Mucosa of rectum (tissue), 2 donors: Measurements from ENCODE around the gene VAV3.
"Not testable (repeated sequence)": the region's sequence is repeated elsewhere in the genome, so short reads cannot be mapped to it uniquely, and the experiment has no call there.

ENCODE experiments used
- H3K27ac ChIP-seq, 2 donors: one replicate each; pipeline ENCODE4 v1.7.0; 2013; ENCODE audit warnings: inconsistent platforms in 2 of 2, low read depth in 2 of 2, low read length in 2 of 2
- H3K27me3 ChIP-seq, 2 donors: one replicate each; pipeline ENCODE4 v1.7.0; 2013; ENCODE audit warnings: low read length in 2 of 2; ENCODE audit not compliant: control insufficient read depth in 2 of 2, insufficient read depth in 2 of 2
- H3K36me3 ChIP-seq, 2 donors: one replicate each; pipeline ENCODE4 v1.7.0; 2013; ENCODE audit warnings: low read length in 2 of 2; ENCODE audit not compliant: control insufficient read depth in 2 of 2, insufficient read depth in 2 of 2
- H3K4me1 ChIP-seq, 2 donors: one replicate each; pipeline ENCODE4 v1.7.0; 2013; ENCODE audit warnings: low read length in 2 of 2, mild to moderate bottlenecking in 1 of 2; ENCODE audit not compliant: control insufficient read depth in 2 of 2, insufficient read depth in 2 of 2
- H3K4me3 ChIP-seq, 2 donors: one replicate each; pipeline ENCODE4 v1.7.0; 2013; ENCODE audit warnings: low read length in 2 of 2
- H3K9ac ChIP-seq, 2 donors: one replicate each; pipeline ENCODE4 v1.7.0; 2013; ENCODE audit warnings: low read length in 2 of 2, low read depth in 1 of 2, mild to moderate bottlenecking in 1 of 2
- H3K9me3 ChIP-seq, 2 donors: one replicate each; pipeline ENCODE4 v1.7.0; 2013; ENCODE audit warnings: low read length in 2 of 2; ENCODE audit not compliant: control insufficient read depth in 2 of 2
- donor health status: healthy.
- donor health status: Normal muscosa, but diverticular disease.

Gene VAV3, protein sequence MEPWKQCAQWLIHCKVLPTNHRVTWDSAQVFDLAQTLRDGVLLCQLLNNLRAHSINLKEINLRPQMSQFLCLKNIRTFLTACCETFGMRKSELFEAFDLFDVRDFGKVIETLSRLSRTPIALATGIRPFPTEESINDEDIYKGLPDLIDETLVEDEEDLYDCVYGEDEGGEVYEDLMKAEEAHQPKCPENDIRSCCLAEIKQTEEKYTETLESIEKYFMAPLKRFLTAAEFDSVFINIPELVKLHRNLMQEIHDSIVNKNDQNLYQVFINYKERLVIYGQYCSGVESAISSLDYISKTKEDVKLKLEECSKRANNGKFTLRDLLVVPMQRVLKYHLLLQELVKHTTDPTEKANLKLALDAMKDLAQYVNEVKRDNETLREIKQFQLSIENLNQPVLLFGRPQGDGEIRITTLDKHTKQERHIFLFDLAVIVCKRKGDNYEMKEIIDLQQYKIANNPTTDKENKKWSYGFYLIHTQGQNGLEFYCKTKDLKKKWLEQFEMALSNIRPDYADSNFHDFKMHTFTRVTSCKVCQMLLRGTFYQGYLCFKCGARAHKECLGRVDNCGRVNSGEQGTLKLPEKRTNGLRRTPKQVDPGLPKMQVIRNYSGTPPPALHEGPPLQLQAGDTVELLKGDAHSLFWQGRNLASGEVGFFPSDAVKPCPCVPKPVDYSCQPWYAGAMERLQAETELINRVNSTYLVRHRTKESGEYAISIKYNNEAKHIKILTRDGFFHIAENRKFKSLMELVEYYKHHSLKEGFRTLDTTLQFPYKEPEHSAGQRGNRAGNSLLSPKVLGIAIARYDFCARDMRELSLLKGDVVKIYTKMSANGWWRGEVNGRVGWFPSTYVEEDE

DNA sequence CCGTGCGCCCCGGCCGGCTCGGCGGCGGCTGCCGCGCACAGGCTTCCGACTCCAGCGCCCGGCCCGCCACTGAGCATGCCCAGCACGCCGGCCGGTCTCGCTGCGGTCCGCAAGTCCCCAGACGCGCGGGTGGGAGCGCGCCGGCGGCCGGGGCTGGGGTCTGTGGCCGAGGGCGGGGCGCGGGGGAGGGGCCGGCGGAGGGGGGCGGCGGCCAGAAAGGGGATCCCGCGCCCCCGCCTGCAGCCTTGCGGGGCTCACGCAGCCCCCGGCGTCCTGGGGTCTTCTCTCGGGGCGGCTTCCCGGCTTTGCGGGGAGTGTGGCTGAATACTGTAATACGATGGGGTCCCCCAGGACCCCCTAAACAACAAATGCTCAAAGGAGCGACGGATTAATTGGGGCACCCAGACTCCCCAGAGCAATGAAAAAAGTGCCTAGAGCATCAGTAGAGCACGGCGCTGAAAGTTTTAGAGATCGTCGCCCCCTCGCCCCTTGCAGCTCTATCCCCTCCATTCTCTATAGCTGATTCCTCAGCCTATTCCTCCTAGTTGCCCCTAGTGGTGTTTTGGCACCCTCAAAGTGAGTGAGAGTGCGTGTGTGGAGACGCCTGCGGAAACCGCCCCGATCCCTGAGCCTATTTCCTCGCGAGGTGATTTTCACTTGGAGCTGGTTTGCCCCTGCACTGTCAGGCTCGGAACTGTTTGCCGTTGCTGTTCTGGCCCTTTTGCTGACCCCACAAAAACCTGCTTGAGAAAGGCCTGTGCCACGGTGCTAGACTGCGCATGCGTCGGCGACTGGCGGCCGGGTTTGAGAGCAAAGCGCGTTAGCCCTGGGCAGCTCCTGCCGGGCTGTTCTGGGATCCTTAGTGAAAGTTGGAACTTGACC, at the start of gene VAV3:
TSS of gene VAV3 (minus strand) at position 71 of the 882 bp plus-strand sequence. CDS start 311 bp downstream, outside the sequence.
- H3K9ac ChIP-seq: peak within 1 kb of the TSS; percentile 52 to 59
- no peaks in the 10 kb centered on the region for H3K36me3 ChIP-seq
- no peaks in the 10 kb centered on the region for H3K9me3 ChIP-seq
- peaks cover 4% of the 10 kb centered on the region in 2 donors for H3K4me1 ChIP-seq
- H3K4me3 ChIP-seq: peak within 1 kb of the TSS; percentile 67 to 83
- H3K27me3 ChIP-seq: peaks cover 8 to 13% of the 10 kb centered on the region in 2 donors
- peak within 1 kb of the TSS; percentile 30 to 75 for H3K27ac ChIP-seq

DNA sequence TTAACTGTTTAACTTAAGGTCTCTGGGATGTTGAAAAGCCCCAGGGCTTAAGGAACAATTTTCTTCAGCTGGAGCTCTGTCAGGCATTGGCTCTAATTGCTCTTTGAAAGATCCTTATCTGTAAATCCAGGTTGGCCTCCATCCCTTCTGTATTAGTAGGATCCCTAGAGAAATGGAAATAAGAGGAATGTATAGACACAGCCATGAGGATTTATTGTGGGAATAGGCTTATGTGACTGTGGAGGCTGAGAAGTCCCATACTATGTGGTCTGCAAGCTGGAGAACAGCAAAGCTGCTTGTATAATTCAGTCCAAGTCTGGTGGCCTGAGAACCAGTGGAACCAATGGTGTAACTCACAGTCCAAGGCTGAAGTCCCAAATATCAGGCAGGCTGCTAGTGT, 47.6 kb upstream of the VAV3 start:
- Histone ChIP-seq H3K4me1 (no peaks in the 10 kb centered on the region), H3K36me3 (no peaks in the 10 kb centered on the region), H3K4me3 (no peak overlapping the region), H3K27me3 (no peaks in the 10 kb centered on the region), H3K9me3 (no peaks in the 10 kb centered on the region), H3K27ac (no peak overlapping the region), H3K9ac (no peak overlapping the region)

DNA sequence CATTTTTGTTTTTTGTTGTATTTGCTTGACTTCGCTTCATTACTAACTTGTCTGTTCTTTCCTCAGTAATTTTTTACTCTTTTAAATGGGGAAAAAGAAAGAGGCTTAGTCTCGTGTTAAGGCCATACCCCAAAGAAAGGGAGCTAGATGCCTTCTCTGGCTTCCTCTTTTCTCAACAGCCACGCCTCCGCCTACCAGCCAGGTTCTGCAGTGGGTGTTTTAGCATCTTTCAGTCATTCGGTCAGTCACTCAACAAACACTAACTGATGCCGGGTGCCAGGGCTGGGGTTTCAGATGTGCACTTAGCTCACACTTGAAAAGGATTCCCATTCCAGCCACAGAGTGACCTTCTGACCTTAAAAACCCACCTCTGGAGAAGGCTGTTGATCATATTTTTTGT, 46.3 kb upstream of the VAV3 start:
- H3K9me3 ChIP-seq: no peaks in the 10 kb centered on the region
- no peaks in the 10 kb centered on the region for H3K36me3 ChIP-seq
- H3K27me3 ChIP-seq: no peaks in the 10 kb centered on the region
- H3K4me1 ChIP-seq: no peaks in the 10 kb centered on the region
- H3K9ac ChIP-seq: no peak overlapping the region
- no peak overlapping the region for H3K4me3 ChIP-seq
- no peak overlapping the region for H3K27ac ChIP-seq

DNA sequence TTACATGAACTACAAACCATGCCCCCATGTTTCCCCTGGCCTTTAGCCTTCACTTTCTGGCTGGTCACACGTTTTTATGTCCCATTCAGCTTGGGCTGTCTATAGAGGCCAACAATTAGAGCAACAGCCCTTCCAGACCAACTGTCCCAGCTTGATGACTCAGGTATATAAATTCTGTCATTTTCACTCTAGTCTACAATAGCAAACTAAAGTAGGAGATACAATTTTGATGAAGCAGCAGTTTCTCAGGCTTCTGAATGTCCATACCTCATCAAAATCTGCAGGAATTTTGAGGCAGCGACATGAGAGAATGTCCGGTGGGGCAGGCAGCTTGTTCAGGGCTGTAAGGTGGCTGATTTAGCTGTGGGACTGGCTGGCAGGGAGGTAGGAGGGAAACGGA, 45.6 kb upstream of the VAV3 start:
- Histone ChIP-seq H3K4me3 (no peak overlapping the region), H3K4me1 (no peaks in the 10 kb centered on the region), H3K27ac (no peak overlapping the region), H3K9me3 (no peaks in the 10 kb centered on the region), H3K27me3 (no peaks in the 10 kb centered on the region), H3K36me3 (no peaks in the 10 kb centered on the region), H3K9ac (no peak overlapping the region)

DNA sequence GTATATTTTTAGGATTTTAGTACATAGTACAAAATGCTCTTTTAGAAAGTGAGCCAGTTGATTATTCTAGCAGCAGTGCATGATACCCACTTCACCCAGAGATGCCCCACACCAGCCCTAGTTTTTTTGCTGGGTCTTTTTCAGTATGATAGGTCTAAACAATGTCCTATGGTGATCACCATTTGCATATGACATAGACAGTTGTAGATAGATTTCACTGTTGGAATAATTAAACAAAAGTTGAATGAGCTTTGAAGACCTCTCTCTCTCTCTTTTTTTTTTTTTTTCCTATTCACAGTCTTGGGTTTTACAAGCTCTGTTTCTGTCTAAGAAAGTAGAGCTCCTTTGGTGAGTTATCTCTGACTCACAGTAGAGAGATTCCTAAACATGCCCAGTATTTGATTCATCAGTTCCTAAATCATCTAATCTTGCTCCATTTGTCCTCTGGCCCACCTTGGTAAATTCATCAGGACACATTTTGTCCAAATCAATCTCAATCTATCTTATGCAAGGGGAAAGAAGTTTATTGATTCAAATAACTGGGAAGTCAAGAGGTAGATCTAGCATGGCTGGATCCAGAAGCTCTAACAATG, 44.7 kb upstream of the VAV3 start:
- H3K27me3 ChIP-seq: no peaks in the 10 kb centered on the region
- no peak overlapping the region for H3K27ac ChIP-seq
- no peaks in the 10 kb centered on the region for H3K36me3 ChIP-seq
- no peak overlapping the region for H3K4me3 ChIP-seq
- H3K9me3 ChIP-seq: no peaks in the 10 kb centered on the region
- no peaks in the 10 kb centered on the region for H3K4me1 ChIP-seq
- no peak overlapping the region for H3K9ac ChIP-seq

DNA sequence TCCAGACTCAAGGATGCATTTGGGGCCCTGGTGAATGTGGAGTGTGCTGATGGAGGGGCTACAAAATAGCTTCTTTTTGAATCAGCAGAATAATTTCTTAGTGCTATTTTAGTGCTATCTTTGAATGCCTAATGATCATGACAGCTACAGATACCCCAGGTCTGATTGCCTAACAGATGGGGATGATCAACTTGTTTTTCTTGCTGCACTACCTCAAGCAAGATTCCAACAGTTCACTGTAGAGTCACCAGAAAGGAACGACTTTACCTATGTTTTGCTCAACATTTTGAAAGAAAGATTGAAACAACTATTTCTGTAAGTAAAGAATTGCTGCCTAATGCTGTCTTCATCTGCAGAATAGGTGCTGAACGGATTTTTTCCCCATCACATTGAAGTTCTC, 42.6 kb upstream of the VAV3 start:
- Histone ChIP-seq H3K27me3 (no peaks in the 10 kb centered on the region), H3K9me3 (no peaks in the 10 kb centered on the region), H3K27ac (no peak overlapping the region), H3K9ac (no peak overlapping the region), H3K4me3 (no peak overlapping the region), H3K4me1 (no peaks in the 10 kb centered on the region), H3K36me3 (no peaks in the 10 kb centered on the region)

DNA sequence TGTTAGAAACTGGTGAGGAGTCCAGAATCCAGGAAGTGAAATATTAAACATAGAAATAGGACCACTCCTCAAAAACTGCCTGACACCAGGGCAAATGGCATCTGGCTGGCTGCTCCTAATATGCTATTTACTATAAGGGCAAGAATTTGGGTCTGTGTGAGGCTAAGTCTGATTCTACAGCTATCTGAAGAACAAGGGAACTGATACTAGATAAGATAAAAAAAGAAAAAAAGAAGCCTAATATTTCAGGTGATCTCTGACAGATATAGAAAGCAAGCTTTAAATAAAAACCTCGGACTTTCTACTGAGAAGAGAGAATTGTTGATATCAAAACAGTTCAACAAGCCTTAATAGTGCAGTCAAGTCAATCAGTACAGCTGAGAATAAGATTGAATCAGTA, 42.1 kb upstream of the VAV3 start:
- H3K27ac ChIP-seq: no peak overlapping the region
- no peaks in the 10 kb centered on the region for H3K9me3 ChIP-seq
- no peaks in the 10 kb centered on the region for H3K36me3 ChIP-seq
- H3K4me1 ChIP-seq: no peaks in the 10 kb centered on the region
- no peaks in the 10 kb centered on the region for H3K27me3 ChIP-seq
- H3K4me3 ChIP-seq: no peak overlapping the region
- H3K9ac ChIP-seq: no peak overlapping the region

DNA sequence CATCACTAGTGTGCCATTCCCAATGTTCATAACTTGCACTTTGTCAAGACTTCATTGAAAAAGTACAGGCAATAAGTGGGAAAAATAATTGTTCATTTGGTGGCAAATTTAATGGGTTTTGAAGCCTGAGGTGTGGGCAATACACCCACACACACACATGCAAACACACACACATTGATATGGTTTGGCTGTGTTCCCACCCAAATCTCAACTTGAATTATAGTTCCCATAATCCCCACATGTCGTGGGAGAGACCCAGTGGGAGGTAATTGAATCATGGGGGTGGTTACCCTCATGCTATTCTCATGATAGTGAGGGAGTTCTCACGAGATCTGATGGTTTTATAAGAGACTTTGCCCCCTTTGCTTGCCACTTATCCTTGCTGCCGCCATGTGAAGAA, 39.9 kb upstream of the VAV3 start:
- not testable (repeated sequence) for H3K27ac ChIP-seq, H3K9ac ChIP-seq, H3K36me3 ChIP-seq, H3K9me3 ChIP-seq, H3K4me3 ChIP-seq, H3K4me1 ChIP-seq, H3K27me3 ChIP-seq

DNA sequence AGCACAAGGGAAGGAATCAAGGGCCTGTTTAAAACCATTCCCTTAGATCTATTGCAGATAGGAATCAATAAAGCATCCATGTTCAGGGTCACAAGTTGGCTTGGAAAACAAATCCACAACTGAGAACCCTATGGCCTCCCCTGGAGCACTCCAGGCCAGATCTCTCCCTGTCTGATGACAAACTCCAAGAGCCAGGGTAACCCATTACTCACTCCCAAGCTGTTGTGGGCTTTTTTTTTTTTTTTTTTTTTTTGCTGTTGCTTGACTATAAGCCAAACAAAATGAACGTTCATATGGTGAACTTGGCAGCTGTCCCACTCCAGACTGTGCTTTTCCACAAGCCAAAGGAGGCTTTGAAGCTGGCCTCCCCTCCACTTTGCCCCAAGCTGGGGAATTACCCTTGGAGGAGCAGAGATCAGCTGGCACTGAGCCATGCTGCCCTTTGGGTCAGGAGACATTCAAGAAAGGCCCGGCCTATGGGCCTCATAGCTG, 35.7 kb upstream of the VAV3 start:
- no peak overlapping the region for H3K4me3 ChIP-seq
- H3K27ac ChIP-seq: no peak overlapping the region
- no peaks in the 10 kb centered on the region for H3K36me3 ChIP-seq
- no peaks in the 10 kb centered on the region for H3K4me1 ChIP-seq
- H3K9ac ChIP-seq: no peak overlapping the region
- H3K9me3 ChIP-seq: no peaks in the 10 kb centered on the region
- no peaks in the 10 kb centered on the region for H3K27me3 ChIP-seq
